Peyer's patch (tissue), 4 donors: Measurements from ENCODE around the gene ASXL2.

Source experiments
- POLR2A ChIP-seq, 2 donors: fragments of 450-650 bp; IDR thresholded peaks; one replicate each; pipeline ENCODE4 v1.5.1; 2017; ENCODE audit warnings: antibody characterized with exemption in 2 of 2, mild to moderate bottlenecking in 2 of 2, moderate library complexity in 2 of 2
- TF ChIP-seq, protein P1 (sequence below), 6 experiments: fragments of 450-650 bp in 4 of 6; fragments of 200-600 bp in 2 of 6; sonication (generic) in 1 of 6; IDR thresholded peaks; one replicate each; pipeline ENCODE4 v1.5.1; 2017 to 2019; ENCODE audit warnings: antibody characterized with exemption in 6 of 6, mild to moderate bottlenecking in 3 of 6, moderate library complexity in 1 of 6

DNA sequence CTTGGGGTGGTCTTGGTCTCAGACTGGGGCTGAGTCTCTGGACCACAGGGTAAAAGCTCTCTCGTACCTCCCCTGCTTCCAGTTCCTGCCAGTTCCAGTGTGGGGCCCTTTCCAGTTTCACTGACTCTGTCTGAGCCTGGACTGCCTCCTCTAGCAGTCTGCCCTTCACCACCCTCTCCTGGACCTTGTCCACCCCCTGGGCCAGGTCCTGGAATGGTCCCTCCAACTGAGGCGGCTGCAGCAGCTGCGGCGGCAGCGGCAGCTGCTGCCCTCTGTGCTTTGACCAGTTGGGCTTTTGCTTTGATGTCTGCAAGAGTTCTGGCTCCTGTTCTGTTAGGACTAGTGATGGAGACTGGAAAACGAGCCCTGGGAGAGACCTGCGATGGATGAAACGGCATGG is 134.2 kb downstream of the ASXL2 start:
- TF ChIP-seq, protein P1, sequence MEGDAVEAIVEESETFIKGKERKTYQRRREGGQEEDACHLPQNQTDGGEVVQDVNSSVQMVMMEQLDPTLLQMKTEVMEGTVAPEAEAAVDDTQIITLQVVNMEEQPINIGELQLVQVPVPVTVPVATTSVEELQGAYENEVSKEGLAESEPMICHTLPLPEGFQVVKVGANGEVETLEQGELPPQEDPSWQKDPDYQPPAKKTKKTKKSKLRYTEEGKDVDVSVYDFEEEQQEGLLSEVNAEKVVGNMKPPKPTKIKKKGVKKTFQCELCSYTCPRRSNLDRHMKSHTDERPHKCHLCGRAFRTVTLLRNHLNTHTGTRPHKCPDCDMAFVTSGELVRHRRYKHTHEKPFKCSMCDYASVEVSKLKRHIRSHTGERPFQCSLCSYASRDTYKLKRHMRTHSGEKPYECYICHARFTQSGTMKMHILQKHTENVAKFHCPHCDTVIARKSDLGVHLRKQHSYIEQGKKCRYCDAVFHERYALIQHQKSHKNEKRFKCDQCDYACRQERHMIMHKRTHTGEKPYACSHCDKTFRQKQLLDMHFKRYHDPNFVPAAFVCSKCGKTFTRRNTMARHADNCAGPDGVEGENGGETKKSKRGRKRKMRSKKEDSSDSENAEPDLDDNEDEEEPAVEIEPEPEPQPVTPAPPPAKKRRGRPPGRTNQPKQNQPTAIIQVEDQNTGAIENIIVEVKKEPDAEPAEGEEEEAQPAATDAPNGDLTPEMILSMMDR (IDR thresholded peaks at IDR 0.05), result no peak
- no peak for TF ChIP-seq POLR2A (IDR thresholded peaks at IDR 0.05)
